GM18517 (cell line): Measurements from ENCODE around the gene IFITM1.
"Not testable (repeated sequence)": the region's sequence is repeated elsewhere in the genome, so short reads cannot be mapped to it uniquely, and the experiment has no call there.

Source experiments
- ATAC-seq: cut with Tn5 transposase; IDR thresholded peaks from one replicate; pipeline ENCODE4 v1.9.1; 2021; ENCODE audit warnings: mild to moderate bottlenecking, moderate library complexity; ENCODE audit not compliant: unreplicated experiment

IFITM1 gene

GRCh38 chr11:362642-363442 lies 49.0 kb downstream of the IFITM1 start:
- no peak for ATAC-seq

GRCh38 chr11:363443-363805 lies 49.6 kb downstream of the IFITM1 start:
- not testable (repeated sequence) for ATAC-seq

- ATAC-seq = no peak
Measured at GRCh38 chr11:363948-364761, 50.3 kb downstream of the IFITM1 start.
